Left lung (tissue), 10 donors: Measurements from ENCODE around the gene UPF1. TPM values are rescaled to one million over a fixed set of nuclear protein-coding genes. Genes with fewer than 3 reads are reported as not detected.

Source experiments
- ATAC-seq: fragments of 200-7000 bp; cut with Tn5 transposase; one replicate; pipeline ENCODE4 v1.9.1; 2020; ENCODE audit warnings: moderate library complexity
- DNase-seq, 4 donors: peaks; one replicate each; pipeline ENCODE4 v3.0.0-alpha.2; 2013 to 2020
- H3K27ac ChIP-seq, 2 donors: fragments of 200-600 bp; sonication (generic) in 1 of 2; one replicate each; pipeline versions ENCODE4 v1.5.0 to v1.8.0; 2020 to 2021
- H3K27me3 ChIP-seq, 2 donors: fragments of 200-600 bp; sonication (generic) in 1 of 2; one replicate each; pipeline versions ENCODE4 v1.5.0 to v1.8.0; 2020 to 2021
- H3K36me3 ChIP-seq, 2 donors: fragments of 200-600 bp; sonication (generic) in 1 of 2; one replicate each; pipeline versions ENCODE4 v1.5.0 to v1.8.0; 2020 to 2021
- H3K4me1 ChIP-seq, 2 donors: fragments of 200-600 bp; one replicate each; pipeline ENCODE4 v1.8.0; 2021
- H3K4me3 ChIP-seq, 2 donors: fragments of 200-600 bp; sonication (generic) in 1 of 2; one replicate each; pipeline versions ENCODE4 v1.5.0 to v1.8.0; 2020 to 2021; ENCODE audit warnings: mild to moderate bottlenecking in 1 of 2
- H3K9me3 ChIP-seq, 2 donors: fragments of 200-600 bp; sonication (generic) in 1 of 2; one replicate each; pipeline versions ENCODE4 v1.5.0 to v1.8.0; 2020 to 2021
- CTCF ChIP-seq, 2 donors: fragments of 200-600 bp; sonication (generic) in 1 of 2; IDR thresholded peaks; one replicate each; pipeline versions ENCODE4 v1.5.0 to v1.8.0; 2021; ENCODE audit warnings: antibody characterized with exemption in 2 of 2
- intact Hi-C, 2 donors: fragments of 100-400 bp; cut with DNase I; formaldehyde crosslinking; loops; one replicate each; pipeline versions ENCODE4 v1.11.2 to v1.14.2; 2022
- polyA plus RNA-seq, 6 donors: library from polyadenylated mRNA; unstranded; fragments of 120-200 nt; gene quantifications; one replicate each; pipeline ENCODE4 v1.2.1, GENCODE V29; 2013; ENCODE audit not compliant: insufficient read length in 6 of 6
- total RNA-seq, 2 donors: library from RNA; stranded (reverse); fragmentation: NEBNext Ultra II Directional; extraction: Animal tissue kit (Norgen Biotek cat#: 25700); gene quantifications; one replicate each; pipeline ENCODE4 v1.2.1, GENCODE V29; 2021
- donor health status: DM: no; HTN: yes; CAD: no.
- donor health status: DM: no; HTN: no; CAD: no.

UPF1 gene
- total and polyA plus RNA-seq, 8 donors: 49.1 to 80.9 (median 55.3) TPM

GRCh38 chr19:18790566-18791314 is 41.0 kb upstream of the UPF1 start, which contains the start of gene COMP:
COMP (minus strand) TSS chr19:18791305; CDS start chr19:18791269, 36 bp downstream.
- H3K27ac ChIP-seq: no peak within 1 kb of the TSS
- H3K4me1 ChIP-seq: peaks cover 23 to 38% of the 10 kb centered on the region in 2 donors
- ATAC-seq (no peak), DNase-seq (no peak)
- intact Hi-C loops: no loop called here
- peak within 1 kb of the TSS in 1 of 2 donors; percentile 13 for H3K4me3 ChIP-seq
- no peaks in the 10 kb centered on the region for H3K9me3 ChIP-seq
- H3K36me3 ChIP-seq: no peaks in the 10 kb centered on the region
- no peak for TF ChIP-seq CTCF (IDR thresholded peaks at IDR 0.05)
- H3K27me3 ChIP-seq: peaks cover 55 to 100% of the 10 kb centered on the region in 2 donors

GRCh38 chr19:18791315-18791678 is 40.5 kb upstream of the UPF1 start:
- Histone ChIP-seq H3K4me1 (peaks cover 23 to 38% of the 10 kb centered on the region in 2 donors), H3K9me3 (no peaks in the 10 kb centered on the region), H3K27ac (no peak overlapping the region), H3K4me3 (no peak overlapping the region), H3K27me3 (peaks cover 55 to 100% of the 10 kb centered on the region in 2 donors), H3K36me3 (no peaks in the 10 kb centered on the region)
- DNase-seq: no peak
- intact Hi-C loops: no loop called here
- no peak for TF ChIP-seq CTCF (IDR thresholded peaks at IDR 0.05)
- no peak for ATAC-seq

GRCh38 chr19:18792661-18793060 is 39.1 kb upstream of the UPF1 start:
- ATAC-seq (no peak), DNase-seq (no peak)
- no peak for TF ChIP-seq CTCF (IDR thresholded peaks at IDR 0.05)
- H3K4me1 ChIP-seq: peaks cover 23 to 34% of the 10 kb centered on the region in 2 donors
- no peaks in the 10 kb centered on the region for H3K36me3 ChIP-seq
- H3K27me3 ChIP-seq: peaks cover 45 to 100% of the 10 kb centered on the region in 2 donors
- H3K9me3 ChIP-seq: no peaks in the 10 kb centered on the region
- H3K27ac ChIP-seq: no peak overlapping the region
- H3K4me3 ChIP-seq: no peak overlapping the region
- intact Hi-C loops: no loop called here

GRCh38 chr19:18793144-18794028 is 38.4 kb upstream of the UPF1 start:
- ATAC-seq: no peak
- peaks cover 38 to 100% of the 10 kb centered on the region in 2 donors for H3K27me3 ChIP-seq

More at GRCh38 chr19:18793144-18794028, 38.4 kb upstream of the UPF1 start:
- no peak for TF ChIP-seq CTCF (IDR thresholded peaks at IDR 0.05)
- Histone ChIP-seq H3K27ac (no peak overlapping the region), H3K36me3 (no peaks in the 10 kb centered on the region), H3K9me3 (no peaks in the 10 kb centered on the region), H3K4me3 (no peak overlapping the region), H3K4me1 (peaks cover 18 to 27% of the 10 kb centered on the region in 2 donors)
- no peak for DNase-seq
- intact Hi-C loops: no loop called here
